ENCODE results near the gene NAALADL2. TPM values are rescaled to one million over a fixed set of nuclear protein-coding genes. Genes with fewer than 3 reads are reported as not detected.

Gene NAALADL2
- polyA plus RNA-seq, 1 donor from 2014 or later, result 1.6 TPM

- Histone ChIP-seq H3K9ac (ENCODE audit: low read length) (no peak overlapping the region), H3K9me2 (ENCODE audit: insufficient read depth, low read length) (no peaks in the 10 kb centered on the region), H3K4me2 (ENCODE audit: low read length) (no peak overlapping the region), H3K79me2 (replicated peaks; ENCODE audit: insufficient read depth, low read length) (no peaks in the 10 kb centered on the region), H4K20me1 (ENCODE audit: insufficient read depth) (no peaks in the 10 kb centered on the region), H3K27ac (ENCODE audit: low read length) (no peak overlapping the region), H3K36me3 (ENCODE audit: insufficient read depth, low read length) (no peaks in the 10 kb centered on the region), H3K4me3 (ENCODE audit: low read length) (no peak overlapping the region), H2AFZ (ENCODE audit: low read depth, low read length) (no peak overlapping the region), H3K27me3 (ENCODE audit: insufficient read depth, low read depth, low read length) (no peaks in the 10 kb centered on the region), H3K9me3 (ENCODE audit: low read length) (no peaks in the 10 kb centered on the region), H3F3A (ENCODE audit: insufficient read depth, low read length, poor library complexity, severe bottlenecking) (no peaks in the 10 kb centered on the region)
- TF ChIP-seq, protein P1, sequence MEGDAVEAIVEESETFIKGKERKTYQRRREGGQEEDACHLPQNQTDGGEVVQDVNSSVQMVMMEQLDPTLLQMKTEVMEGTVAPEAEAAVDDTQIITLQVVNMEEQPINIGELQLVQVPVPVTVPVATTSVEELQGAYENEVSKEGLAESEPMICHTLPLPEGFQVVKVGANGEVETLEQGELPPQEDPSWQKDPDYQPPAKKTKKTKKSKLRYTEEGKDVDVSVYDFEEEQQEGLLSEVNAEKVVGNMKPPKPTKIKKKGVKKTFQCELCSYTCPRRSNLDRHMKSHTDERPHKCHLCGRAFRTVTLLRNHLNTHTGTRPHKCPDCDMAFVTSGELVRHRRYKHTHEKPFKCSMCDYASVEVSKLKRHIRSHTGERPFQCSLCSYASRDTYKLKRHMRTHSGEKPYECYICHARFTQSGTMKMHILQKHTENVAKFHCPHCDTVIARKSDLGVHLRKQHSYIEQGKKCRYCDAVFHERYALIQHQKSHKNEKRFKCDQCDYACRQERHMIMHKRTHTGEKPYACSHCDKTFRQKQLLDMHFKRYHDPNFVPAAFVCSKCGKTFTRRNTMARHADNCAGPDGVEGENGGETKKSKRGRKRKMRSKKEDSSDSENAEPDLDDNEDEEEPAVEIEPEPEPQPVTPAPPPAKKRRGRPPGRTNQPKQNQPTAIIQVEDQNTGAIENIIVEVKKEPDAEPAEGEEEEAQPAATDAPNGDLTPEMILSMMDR (IDR thresholded peaks at IDR 0.05; ENCODE audit: poor library complexity, severe bottlenecking), result no peak
- TF ChIP-seq RAD21 (conservative IDR thresholded peaks at IDR 0.05) (no peak), TAF1 (IDR thresholded peaks at IDR 0.05; ENCODE audit: low read depth) (no peak), MXI1 (conservative IDR thresholded peaks at IDR 0.05; ENCODE audit: poor library complexity, severe bottlenecking) (no peak), EZH2 (IDR thresholded peaks at IDR 0.05; ENCODE audit: borderline replicate concordance, insufficient read depth, low read length, poor library complexity, severe bottlenecking) (no peak), EP300 (conservative IDR thresholded peaks at IDR 0.05; ENCODE audit: poor library complexity, severe bottlenecking) (no peak), POLR2AphosphoS5 (IDR thresholded peaks at IDR 0.05) (no peak), SMC3 (conservative IDR thresholded peaks at IDR 0.05; ENCODE audit: poor library complexity) (no peak)
- TF ChIP-seq, protein P2, sequence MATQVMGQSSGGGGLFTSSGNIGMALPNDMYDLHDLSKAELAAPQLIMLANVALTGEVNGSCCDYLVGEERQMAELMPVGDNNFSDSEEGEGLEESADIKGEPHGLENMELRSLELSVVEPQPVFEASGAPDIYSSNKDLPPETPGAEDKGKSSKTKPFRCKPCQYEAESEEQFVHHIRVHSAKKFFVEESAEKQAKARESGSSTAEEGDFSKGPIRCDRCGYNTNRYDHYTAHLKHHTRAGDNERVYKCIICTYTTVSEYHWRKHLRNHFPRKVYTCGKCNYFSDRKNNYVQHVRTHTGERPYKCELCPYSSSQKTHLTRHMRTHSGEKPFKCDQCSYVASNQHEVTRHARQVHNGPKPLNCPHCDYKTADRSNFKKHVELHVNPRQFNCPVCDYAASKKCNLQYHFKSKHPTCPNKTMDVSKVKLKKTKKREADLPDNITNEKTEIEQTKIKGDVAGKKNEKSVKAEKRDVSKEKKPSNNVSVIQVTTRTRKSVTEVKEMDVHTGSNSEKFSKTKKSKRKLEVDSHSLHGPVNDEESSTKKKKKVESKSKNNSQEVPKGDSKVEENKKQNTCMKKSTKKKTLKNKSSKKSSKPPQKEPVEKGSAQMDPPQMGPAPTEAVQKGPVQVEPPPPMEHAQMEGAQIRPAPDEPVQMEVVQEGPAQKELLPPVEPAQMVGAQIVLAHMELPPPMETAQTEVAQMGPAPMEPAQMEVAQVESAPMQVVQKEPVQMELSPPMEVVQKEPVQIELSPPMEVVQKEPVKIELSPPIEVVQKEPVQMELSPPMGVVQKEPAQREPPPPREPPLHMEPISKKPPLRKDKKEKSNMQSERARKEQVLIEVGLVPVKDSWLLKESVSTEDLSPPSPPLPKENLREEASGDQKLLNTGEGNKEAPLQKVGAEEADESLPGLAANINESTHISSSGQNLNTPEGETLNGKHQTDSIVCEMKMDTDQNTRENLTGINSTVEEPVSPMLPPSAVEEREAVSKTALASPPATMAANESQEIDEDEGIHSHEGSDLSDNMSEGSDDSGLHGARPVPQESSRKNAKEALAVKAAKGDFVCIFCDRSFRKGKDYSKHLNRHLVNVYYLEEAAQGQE (IDR thresholded peaks at IDR 0.05; ENCODE audit: borderline replicate concordance), result no peak
Measured at GRCh38 chr3:175383813-175384212, 524.7 kb downstream of the NAALADL2 start.

- H3K9ac ChIP-seq (ENCODE audit: low read length), result no peak overlapping the region
- no peak overlapping the region for H2AFZ ChIP-seq (ENCODE audit: low read depth, low read length)
- H3K4me2 ChIP-seq (ENCODE audit: low read length), result no peak overlapping the region
- no peaks in the 10 kb centered on the region for H3K36me3 ChIP-seq (ENCODE audit: insufficient read depth, low read length)
- no peak overlapping the region for H3K27ac ChIP-seq (ENCODE audit: low read length)
- H4K20me1 ChIP-seq (ENCODE audit: insufficient read depth), result no peaks in the 10 kb centered on the region
- H3K9me2 ChIP-seq (ENCODE audit: insufficient read depth, low read length), result no peaks in the 10 kb centered on the region
- H3F3A ChIP-seq (ENCODE audit: insufficient read depth, low read length, poor library complexity, severe bottlenecking), result no peaks in the 10 kb centered on the region
- no peak overlapping the region for H3K4me3 ChIP-seq (ENCODE audit: low read length)
- H3K9me3 ChIP-seq (ENCODE audit: low read length), result no peaks in the 10 kb centered on the region
- no peaks in the 10 kb centered on the region for H3K27me3 ChIP-seq (ENCODE audit: insufficient read depth, low read depth, low read length)
- H3K79me2 ChIP-seq (replicated peaks; ENCODE audit: insufficient read depth, low read length), result no peaks in the 10 kb centered on the region
- TF ChIP-seq EZH2 (IDR thresholded peaks at IDR 0.05; ENCODE audit: borderline replicate concordance, insufficient read depth, low read length, poor library complexity, severe bottlenecking), result no peak
- TF ChIP-seq, protein P1 (IDR thresholded peaks at IDR 0.05; ENCODE audit: poor library complexity, severe bottlenecking), result no peak
- no peak for TF ChIP-seq SMC3 (conservative IDR thresholded peaks at IDR 0.05; ENCODE audit: poor library complexity)
- no peak for TF ChIP-seq MXI1 (conservative IDR thresholded peaks at IDR 0.05; ENCODE audit: poor library complexity, severe bottlenecking)
- no peak for TF ChIP-seq RAD21 (conservative IDR thresholded peaks at IDR 0.05)
- TF ChIP-seq TAF1 (IDR thresholded peaks at IDR 0.05; ENCODE audit: low read depth), result no peak
- TF ChIP-seq EP300 (conservative IDR thresholded peaks at IDR 0.05; ENCODE audit: poor library complexity, severe bottlenecking), result no peak
- TF ChIP-seq, protein P2 (IDR thresholded peaks at IDR 0.05; ENCODE audit: borderline replicate concordance), result no peak
- TF ChIP-seq POLR2AphosphoS5 (IDR thresholded peaks at IDR 0.05), result no peak
Measured at GRCh38 chr3:175384569-175384968, 525.4 kb downstream of the NAALADL2 start.
